H1 (cell line): ENCODE measurements around the gene CCT3. TPM values are rescaled to one million over a fixed set of nuclear protein-coding genes. Genes with fewer than 3 reads are reported as not detected.
"Not testable (repeated sequence)": the region's sequence is repeated elsewhere in the genome, so short reads cannot be mapped to it uniquely, and the experiment has no call there.

Source experiments
- CTCF ChIA-PET: fragments of 300-600 bp; sonication (Branson Sonifier 250); formaldehyde crosslinking; loops from one replicate; lab custom pipeline; 2021; ENCODE audit not compliant: partially characterized antibody; lab: Charles Lee
- POLR2A ChIA-PET: fragments of 300-600 bp; sonication (Branson Sonifier 250); formaldehyde crosslinking; loops from one replicate; lab custom pipeline; 2021; ENCODE audit warnings: inconsistent platforms; ENCODE audit not compliant: partially characterized antibody; lab: Charles Lee
- DNase-seq, 2 experiments: peaks; one replicate each; pipeline versions ENCODE4 v3.0.0 to v3.0.0-alpha.2; 2010 to 2022; ENCODE audit warnings: low spot score in 2 of 2, low read depth in 1 of 2, mixed read lengths in 1 of 2
- FAIRE-seq: peaks from 2 replicates; lab custom pipeline; 2011; peaks lifted over from hg19 to GRCh38; lab: Jason Lieb, UNC
- H2AFZ ChIP-seq: 2 replicates; pipeline ENCODE4 v1.8.1; 2012; ENCODE audit warnings: low read length, inconsistent platforms
- H2AK5ac ChIP-seq: 2 replicates; pipeline ENCODE4 v1.6.1; 2013; ENCODE audit warnings: low read depth, low read length
- H2BK120ac ChIP-seq: replicated peaks from 2 replicates; pipeline ENCODE3; 2013; ENCODE audit warnings: low read depth, low read length, inconsistent platforms
- H2BK12ac ChIP-seq: 2 replicates; pipeline ENCODE4 v1.6.1; 2013; ENCODE audit warnings: low read depth, low read length
- H2BK15ac ChIP-seq: 2 replicates; pipeline ENCODE4 v1.6.1; 2013; ENCODE audit warnings: low read length
- H2BK20ac ChIP-seq: 2 replicates; pipeline ENCODE4 v1.6.1; 2013; ENCODE audit warnings: low read length
- H2BK5ac ChIP-seq: 2 replicates; pipeline ENCODE4 v1.6.1; 2013; ENCODE audit warnings: low read depth, low read length
- H3K14ac ChIP-seq: 2 replicates; pipeline ENCODE4 v1.6.1; 2013; ENCODE audit warnings: inconsistent platforms; ENCODE audit not compliant: insufficient read length
- H3K18ac ChIP-seq: 2 replicates; pipeline ENCODE4 v1.6.1; 2013; ENCODE audit warnings: low read length; ENCODE audit errors: extremely low read depth
- H3K23ac ChIP-seq: 2 replicates; pipeline ENCODE4 v1.6.1; 2013; ENCODE audit warnings: inconsistent platforms; ENCODE audit not compliant: insufficient read length
- H3K23me2 ChIP-seq: 2 replicates; pipeline ENCODE4 v1.6.1; 2013; ENCODE audit warnings: low read depth, low read length
- H3K27ac ChIP-seq: 2 replicates; pipeline ENCODE4 v1.6.1; 2011; ENCODE audit warnings: low read depth, low read length, inconsistent platforms
- H3K27me3 ChIP-seq, 4 experiments: replicated peaks in 1 of 4; 1 replicate in 1 of 4; 2 replicates in 3 of 4; pipeline versions ENCODE4 v1.6.1 to v1.8.1; 2011 to 2013; ENCODE audit warnings: low read length in 3 of 4, mild to moderate bottlenecking in 3 of 4, inconsistent platforms in 2 of 4, mixed read lengths in 2 of 4, moderate library complexity in 1 of 4; ENCODE audit not compliant: control insufficient read depth in 3 of 4, insufficient read depth in 3 of 4; ENCODE audit errors: extremely low read depth in 1 of 4
- H3K36me3 ChIP-seq, 4 experiments: 2 replicates each; pipeline versions ENCODE4 v1.6.1 to v1.8.1; 2011 to 2013; ENCODE audit warnings: mild to moderate bottlenecking in 4 of 4, low read length in 3 of 4, moderate library complexity in 2 of 4, control low read depth in 1 of 4, inconsistent platforms in 1 of 4; ENCODE audit not compliant: insufficient read depth in 4 of 4, control insufficient read depth in 2 of 4
- H3K4ac ChIP-seq: replicated peaks from 2 replicates; pipeline ENCODE3; 2013; ENCODE audit warnings: low read length, low read depth, mixed read lengths, inconsistent platforms; ENCODE audit not compliant: insufficient read length
- H3K4me1 ChIP-seq, 4 experiments: replicated peaks in 1 of 4; 1 replicate in 1 of 4; 2 replicates in 3 of 4; pipeline versions ENCODE4 v1.6.1 to v1.8.1; 2011 to 2013; ENCODE audit warnings: low read length in 3 of 4, inconsistent platforms in 2 of 4, mixed read lengths in 1 of 4; ENCODE audit not compliant: insufficient read depth in 4 of 4, control insufficient read depth in 3 of 4
- H3K4me2 ChIP-seq, 2 experiments: 2 replicates each; pipeline versions ENCODE4 v1.6.1 to v1.8.1; 2011 to 2013; ENCODE audit warnings: low read depth in 2 of 2, low read length in 2 of 2, control low read depth in 1 of 2, inconsistent platforms in 1 of 2, mild to moderate bottlenecking in 1 of 2; ENCODE audit not compliant: insufficient read depth in 1 of 2
- H3K4me3 ChIP-seq, 4 experiments: fragments of 200-600, 300-600 bp in 1 of 4; sonication (generic), shearing (Covaris generic), sonication (Bioruptor Twin) in 1 of 4; 2 replicates each; pipeline versions ENCODE4 v1.5.1 to v1.8.1; 2011 to 2016; ENCODE audit warnings: low read length in 4 of 4, low read depth in 3 of 4, control low read depth in 2 of 4, inconsistent platforms in 2 of 4, mild to moderate bottlenecking in 2 of 4, mixed read lengths in 1 of 4, moderate library complexity in 1 of 4; ENCODE audit not compliant: insufficient read depth in 2 of 4; ENCODE audit errors: extremely low read depth in 1 of 4
- H3K56ac ChIP-seq: replicated peaks from 2 replicates; pipeline ENCODE3; 2013; ENCODE audit warnings: low read depth, mild to moderate bottlenecking, mixed read lengths, low read length, inconsistent platforms; ENCODE audit not compliant: insufficient read length
- H3K79me1 ChIP-seq: 2 replicates; pipeline ENCODE4 v1.6.1; 2013; ENCODE audit warnings: low read depth, low read length, control low read depth
- H3K79me2 ChIP-seq, 2 experiments: 2 replicates each; pipeline versions ENCODE4 v1.6.1 to v1.8.1; 2012 to 2013; ENCODE audit warnings: low read length in 2 of 2, mild to moderate bottlenecking in 2 of 2, inconsistent platforms in 1 of 2; ENCODE audit not compliant: insufficient read depth in 2 of 2, control insufficient read depth in 1 of 2
- H3K9ac ChIP-seq, 4 experiments: replicated peaks in 1 of 4; 1 replicate in 1 of 4; 2 replicates in 3 of 4; pipeline versions ENCODE4 v1.6.1 to v1.8.1; 2011 to 2013; ENCODE audit warnings: low read depth in 3 of 4, low read length in 3 of 4, control low read depth in 2 of 4, mild to moderate bottlenecking in 2 of 4, moderate library complexity in 2 of 4, inconsistent platforms in 1 of 4; ENCODE audit errors: extremely low read depth in 1 of 4
- H3K9me3 ChIP-seq, 2 experiments: 2 replicates each; pipeline versions ENCODE4 v1.6.1 to v1.8.1; 2012 to 2013; ENCODE audit warnings: mild to moderate bottlenecking in 2 of 2, moderate library complexity in 2 of 2, control low read depth in 1 of 2, inconsistent platforms in 1 of 2, low read depth in 1 of 2, low read length in 1 of 2, mixed read lengths in 1 of 2; ENCODE audit not compliant: insufficient read depth in 2 of 2
- H4K20me1 ChIP-seq, 2 experiments: replicated peaks in 1 of 2; 2 replicates each; pipeline versions ENCODE3 to v1.8.1; 2011 to 2013; ENCODE audit warnings: inconsistent platforms in 2 of 2, low read length in 2 of 2, mild to moderate bottlenecking in 1 of 2; ENCODE audit not compliant: insufficient read depth in 2 of 2, control insufficient read depth in 1 of 2
- H4K5ac ChIP-seq: 2 replicates; pipeline ENCODE4 v1.6.1; 2013; ENCODE audit warnings: low read length, low read depth, mixed read lengths, inconsistent platforms; ENCODE audit not compliant: insufficient read length
- H4K8ac ChIP-seq: 2 replicates; pipeline ENCODE4 v1.8.0; 2013; ENCODE audit warnings: mild to moderate bottlenecking, moderate library complexity, low read length, inconsistent platforms; ENCODE audit not compliant: insufficient read depth; ENCODE audit errors: extremely low read depth
- H4K91ac ChIP-seq: replicated peaks from 2 replicates; pipeline ENCODE3; 2013; ENCODE audit warnings: low read length, mixed read lengths, inconsistent platforms; ENCODE audit not compliant: insufficient read length
- WGBS, 2 experiments: shearing (Covaris generic) in 1 of 2; methylation state at CpG; one replicate each; pipeline versions ENCODE4 v1.1.6 to v1.1.7; 2013 to 2015; ENCODE audit warnings: low lambda C conversion rate in 2 of 2, mixed read lengths in 2 of 2, inconsistent platforms in 1 of 2, low coverage in 1 of 2, missing lambda C conversion rate in 1 of 2; ENCODE audit not compliant: insufficient replicate concordance in 2 of 2, insufficient coverage in 1 of 2, insufficient read length in 1 of 2; ENCODE audit errors: extremely low coverage in 1 of 2, missing lambda C conversion rate in 1 of 2; 5-methylcytosine and 5-hydroxymethylcytosine counted together
- polyA plus RNA-seq, 7 experiments: library from polyadenylated mRNA; depleted of rRNA in 3 of 7; stranded (reverse) in 5 of 7; unstranded in 2 of 7; fragments of >200 nt in 5 of 7; fragments of 200-250 nt in 2 of 7; gene quantifications; 1 replicate in 5 of 7; 2 replicates in 1 of 7; 4 replicates in 1 of 7; pipeline versions ENCODE4 v1.2.1 to v1.2.3, GENCODE V29; 2011 to 2013; ENCODE audit warnings: missing spikeins in 2 of 7, mixed read lengths in 2 of 7
- total RNA-seq: library from RNA; stranded (reverse); fragmentation: NEBNext Ultra II Directional; extraction: Animal tissue kit (Norgen Biotek cat#: 25700); gene quantifications from 2 replicates; pipeline ENCODE4 v1.2.1, GENCODE V29; 2021

Gene CCT3
- total and polyA plus RNA-seq, 2 of the 8 experiments (the other 6 are each of a cell fraction or from before 2014, with no cell fraction given): 431 to 480 TPM

DNA sequence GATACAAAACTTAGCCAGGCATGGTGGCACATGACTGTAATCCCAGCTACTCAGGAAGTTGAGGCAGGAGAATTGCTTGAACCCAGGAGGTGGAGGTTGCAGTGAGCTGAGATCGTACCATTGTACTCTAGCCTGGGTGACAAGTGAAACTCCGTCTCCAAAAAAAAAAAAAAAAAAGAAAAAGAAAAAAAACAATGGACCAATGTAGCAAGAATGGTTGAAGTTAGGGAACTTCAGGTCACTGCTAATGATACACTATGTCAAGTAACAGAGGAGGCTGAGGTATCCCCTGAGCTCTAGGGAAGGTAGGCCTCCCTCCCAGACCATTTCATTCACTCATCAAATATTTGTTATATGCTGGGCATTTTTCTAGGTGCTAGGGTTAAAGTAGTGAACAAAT is 7.9 kb upstream of the CCT3 start:
- POLR2A ChIA-PET: interaction anchor here (0.8 to 2.0 kb wide), 2 partner anchors 13 to 100 kb away, joined by 3 to 5 read pairs; no protein-coding TSS in a partner anchor
- not testable (repeated sequence) for H2BK120ac ChIP-seq, H2BK5ac ChIP-seq, H2BK15ac ChIP-seq, H3K4me3 ChIP-seq, H2AFZ ChIP-seq, H3K4me2 ChIP-seq, H2AK5ac ChIP-seq, H4K20me1 ChIP-seq, H3K36me3 ChIP-seq, H4K91ac ChIP-seq, H4K8ac ChIP-seq, H3K23ac ChIP-seq, H3K23me2 ChIP-seq, H3K14ac ChIP-seq, H4K5ac ChIP-seq, FAIRE-seq, H3K79me2 ChIP-seq, H2BK12ac ChIP-seq, H3K27me3 ChIP-seq, H3K18ac ChIP-seq, H3K9ac ChIP-seq, H2BK20ac ChIP-seq, DNase-seq, H3K56ac ChIP-seq, H3K4me1 ChIP-seq, H3K9me3 ChIP-seq, H3K27ac ChIP-seq, H3K79me1 ChIP-seq, H3K4ac ChIP-seq
- CTCF ChIA-PET: interaction anchor here (0.6 to 7.3 kb wide), 4 partner anchors 14 to 157 kb away, joined by 3 to 60 read pairs (median 3); no protein-coding TSS in a partner anchor
- WGBS, 2 experiments: 83% methylated on average over 2 of the region's 2 CpGs; no CpG with 5 or more reads in 1 of the 2 experiments
